ENCODE data around the gene TSPAN32. TPM values are rescaled to one million over a fixed set of nuclear protein-coding genes. Genes with fewer than 3 reads are reported as not detected.

Gene TSPAN32
- total RNA-seq (2021; ENCODE audit: unreplicated experiment) (not detected), Bru-seq, nascent RNA (not detected), BruChase-seq, experiment 1, labeled RNA remaining after a 2-hour chase (percentile 6 among the genes with signal in this experiment), BruChase-seq, experiment 2, labeled RNA remaining after a 6-hour chase (not detected)
- 0.16 TPM for polyA plus RNA-seq (2012; ENCODE audit: insufficient read length)
- long read RNA-seq = 0 reads

- H3K27me3 ChIP-seq (ENCODE audit: control insufficient read depth, insufficient read depth, low read length) = no peaks in the 10 kb centered on the region
- intact Hi-C loops (cut with micrococcal nuclease; ENCODE audit: unreplicated experiment) = no loop called here
- H3K36me3 ChIP-seq (ENCODE audit: control insufficient read depth, insufficient read depth, low read length) = no peaks in the 10 kb centered on the region
- H3K9me3 ChIP-seq (ENCODE audit: control insufficient read depth, insufficient read depth, low read depth, low read length) = no peaks in the 10 kb centered on the region
- TF ChIP-seq SIN3A (IDR thresholded peaks at IDR 0.05; ENCODE audit: borderline replicate concordance, insufficient read depth, low read depth, low read length) = no peak
- no peak for TF ChIP-seq POLR2AphosphoS5 (IDR thresholded peaks at IDR 0.05; ENCODE audit: low read depth, low read length)
- TF ChIP-seq TCF7L2 (IDR thresholded peaks at IDR 0.05; ENCODE audit: low read depth, low read length) = no peak
- no peak for TF ChIP-seq CTCF (IDR thresholded peaks at IDR 0.05)
- no peak for TF ChIP-seq REST (IDR thresholded peaks at IDR 0.05; ENCODE audit: insufficient read depth in 1 of 2, low read depth in 2 of 2, low read length in 1 of 2)
- in situ Hi-C loops (cut with HindIII; ENCODE audit: low pct_unique_long_range_greater_than_20kb, low sequenced_read_pairs) = no loop called here
- H3K4me3 ChIP-seq (ENCODE audit: low read depth in 2 of 2, low read length in 2 of 2) = no peak within 1 kb of the TSS
- ATAC-seq = no peak
- CTCF ChIA-PET = interaction anchor here (0.6 to 3.8 kb wide), 4 partner anchors 16 to 306 kb away, joined by 3 to 21 read pairs (median 4); no protein-coding TSS in a partner anchor
- no peak within 1 kb of the TSS for H3K27ac ChIP-seq (ENCODE audit: low read length)
- no peaks in the 10 kb centered on the region for H3K4me1 ChIP-seq (ENCODE audit: control insufficient read depth, insufficient read depth, low read length)
- POLR2A ChIA-PET = interaction anchor here (0.5 kb wide), 1 partner anchor 52 kb away, joined by 3 read pairs; no protein-coding TSS in a partner anchor
- no peak for DNase-seq (ENCODE audit: low read depth, low spot score)
- BruUV-seq (replicated peaks) = no TSS peak
Observed at GRCh38 chr11:2301631-2302305, at the start of gene TSPAN32, which contains the start of gene C11orf21. TSS of gene TSPAN32 (plus strand) at chr11:2302013. CDS start at chr11:2302150, 137 bp downstream. TSS of gene C11orf21 (minus strand) at chr11:2301918. CDS start at chr11:2301808, 110 bp downstream.

- Histone ChIP-seq H3K36me3 (ENCODE audit: control insufficient read depth, insufficient read depth, low read length) (no peaks in the 10 kb centered on the region), H3K4me1 (ENCODE audit: control insufficient read depth, insufficient read depth, low read length) (no peaks in the 10 kb centered on the region), H3K27ac (ENCODE audit: low read length) (no peak overlapping the region), H3K4me3 (ENCODE audit: low read depth in 2 of 2, low read length in 2 of 2) (no peak overlapping the region), H3K9me3 (ENCODE audit: control insufficient read depth, insufficient read depth, low read depth, low read length) (no peaks in the 10 kb centered on the region), H3K27me3 (ENCODE audit: control insufficient read depth, insufficient read depth, low read length) (no peaks in the 10 kb centered on the region; the same call in 1 of the 2 replicates)
- TF ChIP-seq POLR2AphosphoS5 (IDR thresholded peaks at IDR 0.05; ENCODE audit: low read depth, low read length) = no peak
- TF ChIP-seq CTCF (IDR thresholded peaks at IDR 0.05) = no peak
- DNase-seq (ENCODE audit: low read depth, low spot score) (no peak), ATAC-seq (no peak)
- intact Hi-C loops (cut with micrococcal nuclease; ENCODE audit: unreplicated experiment) = no loop called here
- CTCF ChIA-PET = interaction anchor here (0.6 kb wide), 1 partner anchor 28 kb away, joined by 10 read pairs; no protein-coding TSS in a partner anchor
- POLR2A ChIA-PET = no interaction called here
- BruUV-seq (replicated peaks) = no TSS peak
- in situ Hi-C loops (cut with HindIII; ENCODE audit: low pct_unique_long_range_greater_than_20kb, low sequenced_read_pairs) = no loop called here
Observed at GRCh38 chr11:2252018-2252417, 49.8 kb upstream of the TSPAN32 start.
